ENCODE measurements around the gene SLC10A7. TPM values are rescaled to one million over a fixed set of nuclear protein-coding genes. Genes with fewer than 3 reads are reported as not detected.

SLC10A7 gene
- total and polyA plus RNA-seq, 9 of the 15 experiments (the other 6 are each of a cell fraction or from before 2014, with no cell fraction given): 6.4 to 22.8 (median 16.1) TPM

GRCh38 chr4:146442801-146443200 is 78.9 kb downstream of the SLC10A7 start (continued):
- no peak for TF ChIP-seq ZSCAN29 (IDR thresholded peaks at IDR 0.05)
- TF ChIP-seq ZMIZ1 (IDR thresholded peaks at IDR 0.05; ENCODE audit: low read depth in 2 of 2, low read length in 2 of 2): no peak

GRCh38 chr4:146439999-146440398 is 81.7 kb downstream of the SLC10A7 start:
- Histone ChIP-seq H4K20me1 (replicated peaks; ENCODE audit: control insufficient read depth, insufficient read depth, low read length) (no peaks in the 10 kb centered on the region), H3K9me3 (replicated peaks; ENCODE audit: control insufficient read depth, insufficient read depth, low read depth, low read length) (no peaks in the 10 kb centered on the region), H3K4me3 (no peak overlapping the region), H3K79me2 (ENCODE audit: control insufficient read depth, insufficient read depth, low read length) (no peaks in the 10 kb centered on the region), H3K4me2 (ENCODE audit: insufficient read depth, low read length) (no peak overlapping the region), H3K27ac (ENCODE audit: extremely low read depth, low read depth, low read length) (no peak overlapping the region), H3K9me1 (ENCODE audit: control insufficient read depth, insufficient read depth, low read length) (no peaks in the 10 kb centered on the region), H3K27me3 (ENCODE audit: control insufficient read depth in 2 of 2, insufficient read depth in 2 of 2, low read length in 2 of 2) (no peaks in the 10 kb centered on the region), H2AFZ (ENCODE audit: low read depth, low read length) (no peak overlapping the region), H3K4me1 (replicated peaks in 1 of 2; ENCODE audit: control insufficient read depth in 2 of 2, insufficient read depth in 2 of 2, low read length in 2 of 2) (no peaks in the 10 kb centered on the region), H3K36me3 (ENCODE audit: control insufficient read depth, insufficient read depth, low read length) (no peaks in the 10 kb centered on the region), H3K9ac (ENCODE audit: insufficient read depth in 1 of 2, low read depth in 2 of 2, low read length in 2 of 2) (no peak overlapping the region)
- FAIRE-seq: no peak
- 48% methylated on average over 3 of the region's 4 CpGs for WGBS (ENCODE audit: insufficient coverage, low coverage, missing lambda C conversion rate)
- DNase-seq (ENCODE audit: extremely low read depth in 1 of 4, low spot score in 3 of 4): no peak
- TF ChIP-seq TFE3 (CRISPR knock-in tag; IDR thresholded peaks at IDR 0.05) (peak; percentile 53), BCL6 (CRISPR knock-in tag; IDR thresholded peaks at IDR 0.05) (no peak), CEBPB (tag; IDR thresholded peaks at IDR 0.05) (peak; percentile 66), SP2 (IDR thresholded peaks at IDR 0.05; ENCODE audit: extremely low read depth, low read depth, low read length, poor library complexity, severe bottlenecking) (no peak)
- no peak for ATAC-seq
- no TSS peak for BruUV-seq (replicated peaks)
- ChIA-PET POLR2A (no interaction called here), CTCF (ENCODE audit: low intra/inter-chr PET ratio) (no interaction called here)
- intact Hi-C loops (cut with micrococcal nuclease): no loop called here
- in situ Hi-C loops (cut with MboI): no loop called here

Measured in K562 (cell line).